ENCODE measurements around the gene GNL1.
"Not testable (repeated sequence)": the region's sequence is repeated elsewhere in the genome, so short reads cannot be mapped to it uniquely, and the experiment has no call there.

GNL1 gene

DNA sequence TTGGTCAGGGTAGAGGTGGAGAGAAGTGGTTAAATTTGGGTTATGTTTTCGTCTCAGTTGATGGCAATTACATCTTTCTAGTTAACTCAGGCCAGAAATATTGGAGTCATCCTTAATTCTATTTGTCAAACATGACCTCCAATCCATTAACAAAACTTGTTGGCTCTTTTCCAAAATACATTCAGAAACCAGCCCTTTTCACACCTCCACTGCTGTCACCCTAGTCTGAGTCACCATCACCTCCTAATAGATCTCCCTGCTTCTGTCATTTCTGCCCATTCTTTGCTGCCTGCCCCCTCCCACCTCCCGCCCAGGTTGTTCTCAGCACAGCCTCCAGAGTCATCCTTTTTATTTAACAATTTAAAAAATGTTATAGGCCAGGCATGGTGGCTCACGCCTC lies 12.0 kb upstream of the GNL1 start:
- DNase-seq, result no peak

DNA sequence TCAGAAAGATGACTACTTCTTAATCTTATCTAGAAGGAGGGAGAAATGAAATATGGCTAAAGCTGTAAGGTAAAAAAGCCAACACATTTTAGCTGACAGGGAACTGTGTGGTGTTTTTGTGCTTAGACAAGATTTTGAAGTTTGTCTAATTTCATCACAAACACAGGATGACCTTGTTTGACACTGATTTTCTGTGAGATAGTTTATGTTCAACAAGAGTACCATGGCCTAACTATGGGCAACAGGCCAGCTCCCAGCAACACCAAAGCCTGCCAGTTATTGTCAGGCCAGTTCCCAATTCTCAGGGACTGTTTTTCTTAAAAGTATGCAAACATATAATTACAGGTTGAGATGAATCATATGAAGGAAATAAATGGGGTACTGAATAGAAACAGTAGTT lies 9.5 kb upstream of the GNL1 start:
- no peak for DNase-seq

DNA sequence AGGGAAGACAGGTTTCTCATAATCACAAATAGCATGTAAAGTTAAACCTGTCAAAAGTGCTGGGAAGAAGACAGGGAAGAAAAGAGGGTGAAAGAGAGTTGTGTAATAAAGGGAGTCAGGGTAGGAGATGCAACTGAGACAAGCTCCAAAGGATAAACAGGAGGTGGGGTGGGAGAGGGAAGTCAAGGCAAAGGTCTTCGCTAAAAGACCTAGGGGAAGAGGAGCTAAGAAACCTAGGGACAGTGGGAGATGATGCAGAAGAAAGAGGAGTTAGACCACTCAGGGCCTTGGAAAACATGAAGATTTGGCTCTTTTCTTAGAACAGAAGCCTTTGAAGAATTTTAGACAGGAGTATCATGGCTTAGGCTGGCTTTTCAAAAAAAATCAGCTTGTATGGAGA lies 7.8 kb upstream of the GNL1 start:
- no peak for DNase-seq

DNA sequence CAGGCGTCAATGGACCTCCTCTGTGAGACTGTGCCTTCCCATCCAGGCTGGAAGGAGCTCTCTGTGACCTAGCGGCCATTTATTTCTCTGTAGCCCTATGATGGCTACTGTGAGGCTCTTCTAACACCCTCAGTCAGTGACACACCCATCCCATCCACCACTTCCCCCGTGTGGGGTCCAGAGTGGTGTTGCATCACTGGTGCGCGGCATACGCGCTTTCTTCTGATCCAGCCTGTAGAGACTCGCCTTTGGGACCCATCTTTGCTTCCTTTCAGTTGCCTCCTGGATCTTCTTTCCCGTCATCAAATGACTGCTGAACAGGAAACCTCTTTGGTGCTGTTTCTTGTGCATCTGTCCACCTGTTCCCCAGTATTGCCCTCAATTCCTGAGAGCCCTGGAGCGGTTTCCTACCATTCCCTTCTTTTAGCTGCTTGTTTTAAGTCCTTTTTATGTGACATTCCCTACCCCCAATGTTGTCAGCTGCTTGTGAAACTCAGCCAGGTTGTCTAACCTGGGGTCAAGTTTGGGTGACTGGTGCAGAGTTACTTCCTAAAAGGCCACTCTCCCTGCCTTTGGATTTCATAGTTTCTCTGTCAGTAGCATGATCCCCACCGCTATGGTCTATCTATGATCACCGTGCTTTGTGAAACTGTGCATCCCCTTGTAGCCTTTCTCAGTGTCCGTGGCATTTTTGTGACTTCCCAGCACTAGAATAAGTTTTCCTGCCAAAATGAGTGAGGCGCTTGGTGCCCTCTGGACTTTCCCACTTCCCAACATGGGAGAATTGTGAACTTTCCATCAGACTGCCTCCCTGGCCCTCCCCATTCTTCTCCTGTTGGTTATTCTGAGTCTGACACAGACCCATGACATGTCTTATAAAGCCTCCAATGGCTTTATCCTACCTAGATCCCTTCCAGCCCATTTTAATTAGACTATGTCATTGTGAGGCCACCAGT lies 6.5 kb upstream of the GNL1 start:
- DNase-seq, result no peak

DNA sequence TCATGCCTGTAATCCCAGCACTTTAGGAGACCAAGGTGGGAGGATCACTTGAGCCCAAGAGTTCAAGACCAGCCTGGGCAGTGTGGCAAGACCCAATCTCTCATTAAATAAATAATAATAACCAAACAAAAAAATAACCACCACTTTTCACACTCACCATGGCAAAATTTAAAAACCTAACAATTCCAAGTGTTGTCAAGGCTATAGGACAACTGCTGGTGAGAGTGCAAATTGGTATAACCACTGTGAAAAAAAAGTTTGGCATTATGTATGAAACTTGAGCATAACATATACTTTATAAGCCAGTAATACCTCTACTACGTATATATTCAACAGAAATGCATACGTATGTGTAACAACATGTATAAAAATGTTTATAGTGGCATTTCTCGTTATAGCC lies 4.6 kb upstream of the GNL1 start:
- DNase-seq, result no peak

DNA sequence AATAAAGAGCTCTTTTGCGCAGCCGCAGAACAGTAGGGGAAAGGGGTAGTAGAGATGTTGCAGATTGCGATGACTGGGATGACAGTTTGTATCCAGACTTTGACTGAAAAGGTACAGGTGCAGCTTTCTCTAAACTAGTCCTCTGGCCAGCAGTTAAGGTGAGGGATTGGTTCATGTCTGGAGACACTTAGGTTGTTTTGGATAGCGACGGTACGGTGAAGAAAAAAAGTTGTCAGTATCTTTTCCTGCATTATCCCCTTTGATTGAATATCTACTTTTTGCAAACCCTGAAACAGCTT lies 1.3 kb upstream of the GNL1 start:
- no peak for DNase-seq

DNA sequence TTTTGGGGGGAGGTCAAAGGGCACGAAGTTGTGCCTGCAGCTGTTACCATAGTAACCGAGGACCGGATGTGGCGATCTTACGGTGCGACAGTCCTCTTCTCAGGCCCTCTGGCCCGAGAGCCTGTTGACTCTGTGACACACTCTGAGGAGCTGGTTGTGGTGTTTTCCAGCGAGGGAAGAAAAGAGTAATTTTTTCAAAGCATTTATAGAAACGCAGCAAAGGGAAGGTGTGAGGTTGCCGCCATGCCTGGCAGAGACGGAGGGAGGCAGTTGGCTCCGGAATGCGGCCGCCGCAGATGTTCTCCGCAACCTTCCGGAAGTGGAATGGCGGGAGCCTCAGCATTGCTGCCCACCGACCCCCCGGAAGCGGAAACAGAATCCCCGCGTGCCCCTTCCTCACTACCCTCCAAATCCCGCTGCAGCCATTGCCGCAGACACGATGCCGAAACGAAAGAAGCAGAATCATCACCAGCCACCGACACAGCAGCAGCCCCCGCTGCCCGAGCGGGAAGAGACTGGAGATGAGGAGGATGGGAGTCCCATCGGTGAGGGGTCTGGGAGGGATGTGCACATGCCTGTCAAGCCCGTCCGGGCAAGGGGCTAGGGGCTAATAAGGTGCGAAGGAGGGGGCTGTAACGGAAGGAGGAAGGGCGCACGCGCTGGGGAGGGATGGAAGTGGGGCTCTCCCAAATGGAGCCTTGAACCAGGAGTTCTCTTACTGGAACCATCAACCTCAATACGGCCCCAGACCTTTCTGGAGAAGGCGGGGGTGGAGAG lies 805 bp upstream of the GNL1 start, which contains the start of gene PRR3:
PRR3 (plus strand) TSS at position 390 of the 777 bp plus-strand sequence; CDS start at position 440, 50 bp downstream.
- DNase-seq, result peak; percentile 94

DNA sequence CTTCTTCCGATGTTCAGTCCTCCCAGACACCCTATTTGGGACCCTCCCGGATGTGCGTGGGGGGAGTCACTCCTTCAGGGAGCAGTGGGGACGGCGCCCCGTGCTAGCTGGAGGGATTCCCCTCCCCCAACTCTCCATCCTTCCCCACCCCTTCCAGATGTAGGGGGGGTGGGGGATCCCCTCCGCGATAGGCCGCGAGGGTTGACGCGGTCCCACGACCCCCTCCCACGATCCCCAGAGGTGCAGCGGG lies 548 bp downstream of the GNL1 start:
- DNase-seq, result no peak

DNA sequence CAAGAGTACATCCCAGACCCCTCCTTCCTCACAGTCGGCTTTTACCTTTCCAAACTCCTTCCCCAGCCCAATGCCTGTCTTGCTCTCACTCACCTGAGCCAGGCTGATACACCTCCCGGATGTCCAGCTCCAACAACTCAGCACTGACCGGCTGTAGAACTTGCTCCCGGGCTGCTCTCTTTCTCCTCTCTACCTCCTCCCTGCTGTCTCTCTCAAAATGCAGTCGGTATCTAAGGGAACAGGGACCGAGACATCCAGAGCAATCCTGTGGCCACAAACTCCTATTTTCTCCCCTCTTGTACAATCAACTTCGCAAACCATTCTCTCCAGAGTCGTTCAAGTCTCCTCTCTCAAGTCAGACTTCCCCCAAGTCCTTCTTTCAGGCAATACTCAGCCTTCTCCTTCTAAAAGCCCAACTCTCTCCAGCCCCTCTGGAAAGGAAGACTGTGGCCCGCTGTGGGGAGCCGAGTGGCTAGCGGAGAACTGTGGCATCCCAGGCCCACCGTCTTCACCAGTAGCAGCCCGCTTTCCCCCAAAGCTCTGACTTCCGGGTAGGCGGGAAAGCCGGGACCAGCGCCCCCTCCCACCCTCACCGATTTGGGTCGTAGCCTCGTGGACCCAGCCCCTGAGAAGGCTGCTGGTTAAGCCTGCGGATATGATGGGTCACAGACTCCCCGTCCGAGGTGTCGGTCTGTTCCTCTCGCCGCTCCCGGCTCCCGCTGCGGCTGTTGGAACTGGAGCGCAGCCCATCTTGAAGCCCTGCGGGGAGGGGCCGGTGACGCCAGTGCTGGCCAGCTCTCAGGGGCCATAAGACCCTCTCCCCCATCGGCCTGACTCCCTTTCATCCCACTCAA lies 1.1 kb downstream of the GNL1 start:
- DNase-seq, result peak; percentile 53

DNA sequence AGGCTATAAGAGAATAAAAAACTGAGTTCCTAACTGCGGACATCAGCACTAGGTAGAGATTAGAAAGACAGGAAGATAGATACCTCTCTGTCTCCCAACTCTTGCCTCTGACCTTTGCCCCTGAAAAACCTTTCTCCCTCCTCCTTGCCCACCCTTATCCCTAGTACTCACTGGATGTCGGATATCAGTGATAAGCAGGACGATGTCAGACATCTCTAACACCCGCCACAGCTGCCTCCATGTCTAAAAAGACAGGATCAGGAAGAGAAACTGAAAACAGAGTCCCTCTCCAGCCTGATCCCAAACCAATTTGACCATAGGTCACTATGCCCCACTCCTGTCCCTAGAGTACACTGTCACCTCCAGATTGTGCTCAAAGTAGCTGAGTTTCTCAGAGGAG lies 1.9 kb downstream of the GNL1 start:
- no peak for DNase-seq

DNA sequence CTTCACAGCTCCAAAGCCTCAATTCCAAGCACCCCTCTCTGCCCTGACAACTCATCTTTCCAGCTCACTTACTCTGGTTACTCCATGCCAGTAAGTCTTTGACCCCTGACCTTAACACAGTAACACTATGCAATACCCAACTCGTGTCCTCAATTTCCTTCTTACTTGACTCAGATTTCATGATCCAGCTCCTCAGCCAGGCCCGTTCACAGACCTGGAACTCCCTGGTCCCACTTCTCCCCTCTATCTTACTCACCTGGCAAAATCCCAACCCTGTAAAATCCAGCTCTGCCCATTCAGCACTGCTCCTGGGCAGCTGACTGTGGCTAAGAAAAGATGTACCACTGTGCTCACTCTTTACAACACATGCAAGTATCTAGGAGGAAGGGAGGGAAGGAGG lies 7.9 kb downstream of the GNL1 start:
- no peak for DNase-seq

DNA sequence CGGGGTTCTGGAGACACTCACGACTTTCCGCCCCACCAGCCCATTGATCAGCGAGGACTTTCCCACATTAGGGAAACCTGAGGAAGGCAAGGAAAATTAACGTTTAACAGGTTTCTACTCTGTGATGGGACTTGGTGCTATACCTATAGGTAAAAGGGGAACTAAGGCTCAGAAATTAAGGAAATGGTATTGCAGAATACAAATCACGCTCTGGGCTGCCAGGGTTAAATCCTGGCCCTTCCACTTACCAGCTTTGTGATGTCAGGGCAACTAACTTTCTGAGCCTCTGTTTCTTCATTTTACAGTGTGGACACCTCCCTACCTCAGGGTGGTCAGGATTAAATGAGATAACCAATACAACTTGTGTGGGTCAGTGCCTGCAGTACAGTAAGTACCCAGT lies 8.8 kb downstream of the GNL1 start:
- no peak for DNase-seq

DNA sequence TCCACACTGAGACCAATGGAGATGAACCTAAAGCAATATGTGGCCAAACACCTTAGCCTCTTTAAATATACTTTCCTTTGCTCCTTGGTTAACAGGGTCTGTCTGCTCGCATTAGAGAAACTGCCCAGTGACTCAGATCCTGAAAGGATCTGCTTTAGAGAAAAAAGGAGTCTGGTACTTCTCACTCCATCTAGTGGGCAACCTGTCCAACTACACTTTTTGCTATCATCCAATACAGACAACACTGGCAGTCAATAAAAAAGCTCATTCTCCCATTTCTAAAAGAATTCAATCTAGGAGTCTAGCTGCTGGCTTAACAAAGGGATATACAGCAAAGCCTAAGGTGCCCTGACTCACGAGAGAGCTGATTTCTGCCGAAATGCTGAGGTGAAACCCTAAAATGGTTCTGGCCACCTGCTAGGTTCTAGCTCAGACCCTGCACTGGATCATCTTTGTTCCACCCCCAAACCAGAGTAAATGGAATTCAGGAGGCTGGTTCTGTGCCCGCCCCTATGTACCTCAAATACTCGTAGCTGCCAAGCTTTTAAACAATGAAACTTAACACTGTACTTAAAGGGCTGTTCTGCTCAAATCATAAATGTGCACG lies 11.5 kb downstream of the GNL1 start:
- peak; percentile 45 for DNase-seq

DNA sequence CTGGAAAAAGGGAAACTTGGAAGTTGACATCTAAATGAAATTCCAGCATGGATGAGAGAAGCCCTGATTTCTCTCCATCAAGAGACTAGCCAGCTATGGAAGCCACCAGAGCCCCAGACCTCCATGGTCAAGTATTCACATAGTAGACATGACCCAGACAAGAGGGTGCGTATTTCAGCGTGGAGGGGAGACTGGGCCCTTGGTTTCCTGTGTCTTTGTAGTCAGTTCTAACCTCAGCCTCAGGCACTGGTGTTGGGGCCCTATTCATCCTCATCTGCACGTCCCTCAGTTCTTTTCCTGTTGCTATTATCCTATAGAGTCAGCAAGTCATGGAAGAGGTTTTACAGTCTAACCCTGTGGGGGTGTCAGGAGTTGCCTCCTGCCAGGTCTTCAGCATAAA lies 12.5 kb downstream of the GNL1 start:
- DNase-seq, result no peak

DNA sequence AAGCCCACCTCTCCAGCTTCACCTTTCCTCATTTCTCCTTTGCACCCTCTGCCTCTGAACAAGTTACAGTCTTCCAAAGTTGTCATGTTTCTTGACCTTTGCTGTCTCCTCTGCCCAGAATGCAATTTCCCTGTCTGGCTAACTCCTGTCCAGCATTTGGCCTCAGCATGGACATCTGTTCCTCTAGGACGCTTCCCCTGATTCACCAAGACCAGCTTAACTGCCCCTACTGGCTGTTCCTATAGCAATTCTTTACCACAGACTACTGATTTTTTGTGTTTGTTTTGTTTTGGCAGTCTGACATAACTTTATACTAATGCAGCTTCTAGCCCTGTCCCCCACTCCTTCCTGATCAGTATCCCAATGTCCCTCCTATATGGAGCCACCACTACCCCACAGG lies 13.4 kb downstream of the GNL1 start:
- no peak for DNase-seq

DNA sequence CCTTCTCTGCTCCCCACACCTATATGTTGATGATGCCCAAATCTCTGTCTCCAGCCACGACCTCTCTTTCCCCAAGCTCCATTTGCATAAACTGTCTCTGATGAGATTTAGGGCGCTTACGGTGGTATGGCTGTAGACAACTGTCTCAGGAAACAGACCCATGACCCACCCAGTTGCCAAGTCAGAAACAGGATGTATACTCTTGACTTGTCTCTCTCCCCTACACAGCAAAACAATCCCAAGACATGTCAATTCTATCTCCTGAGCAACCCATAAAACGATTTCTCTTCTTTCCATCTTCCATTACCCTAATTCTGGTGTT lies 13.9 kb downstream of the GNL1 start:
- DNase-seq, result no peak

DNA sequence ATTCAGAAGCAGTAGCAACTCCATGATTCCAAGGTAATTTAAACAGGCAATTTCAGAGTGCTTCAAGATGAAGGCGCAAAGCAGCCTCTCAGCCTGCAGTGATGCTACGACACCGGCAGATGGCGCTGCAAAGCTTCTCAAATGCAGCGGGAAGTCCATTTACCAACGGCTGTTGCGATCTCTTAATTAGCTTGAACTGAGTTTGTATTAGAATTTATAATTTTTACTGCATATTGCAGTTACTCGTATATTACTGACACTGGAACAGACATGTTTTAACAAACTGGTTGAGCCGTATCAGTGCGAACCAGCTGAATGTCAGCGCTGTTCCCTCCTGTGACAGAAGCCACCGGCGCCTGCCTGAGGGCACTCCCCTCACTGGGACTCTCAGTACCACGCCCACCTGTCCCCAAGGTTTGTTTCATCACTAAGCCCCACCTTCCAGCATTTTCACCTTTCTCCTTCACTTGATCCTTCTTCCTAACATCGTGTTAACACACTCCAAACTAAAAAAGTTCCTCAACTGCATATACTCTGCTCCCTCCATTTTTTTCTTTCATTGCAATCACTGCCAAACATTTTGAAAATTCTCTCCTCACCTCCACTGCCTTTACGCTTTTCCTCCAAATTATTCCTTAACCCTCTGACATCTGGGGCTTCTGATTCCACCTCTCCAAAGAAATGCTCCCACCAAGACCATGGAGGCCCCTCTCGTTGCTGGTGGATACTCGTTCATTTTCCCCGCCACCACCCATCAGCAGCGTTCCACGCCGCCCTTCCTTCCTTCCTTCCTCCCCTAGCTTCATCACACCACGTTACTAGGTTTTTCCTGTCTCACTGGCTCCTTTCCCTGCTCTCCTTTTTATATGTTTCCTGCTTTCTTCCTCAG lies 14.5 kb downstream of the GNL1 start:
- peak; percentile 88 for DNase-seq

DNA sequence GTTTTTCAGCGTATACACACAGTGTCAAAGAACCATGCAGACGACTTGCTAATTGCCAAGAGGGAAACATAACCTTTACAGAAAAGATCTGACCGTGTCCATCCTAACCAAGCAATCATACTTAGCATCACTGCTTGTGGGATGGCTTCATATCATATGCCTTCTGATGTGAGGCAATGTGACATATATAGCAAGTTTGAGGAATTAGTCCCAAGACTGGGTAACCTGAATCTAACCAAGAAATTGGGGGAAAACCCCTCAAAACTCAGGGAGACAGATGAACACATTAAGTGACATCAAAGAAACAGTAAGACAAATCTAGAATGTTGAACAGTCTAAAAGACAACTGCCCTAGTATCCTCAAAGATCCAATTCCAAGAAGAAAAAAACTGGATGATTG lies 18.4 kb downstream of the GNL1 start:
- DNase-seq, result no peak

DNA sequence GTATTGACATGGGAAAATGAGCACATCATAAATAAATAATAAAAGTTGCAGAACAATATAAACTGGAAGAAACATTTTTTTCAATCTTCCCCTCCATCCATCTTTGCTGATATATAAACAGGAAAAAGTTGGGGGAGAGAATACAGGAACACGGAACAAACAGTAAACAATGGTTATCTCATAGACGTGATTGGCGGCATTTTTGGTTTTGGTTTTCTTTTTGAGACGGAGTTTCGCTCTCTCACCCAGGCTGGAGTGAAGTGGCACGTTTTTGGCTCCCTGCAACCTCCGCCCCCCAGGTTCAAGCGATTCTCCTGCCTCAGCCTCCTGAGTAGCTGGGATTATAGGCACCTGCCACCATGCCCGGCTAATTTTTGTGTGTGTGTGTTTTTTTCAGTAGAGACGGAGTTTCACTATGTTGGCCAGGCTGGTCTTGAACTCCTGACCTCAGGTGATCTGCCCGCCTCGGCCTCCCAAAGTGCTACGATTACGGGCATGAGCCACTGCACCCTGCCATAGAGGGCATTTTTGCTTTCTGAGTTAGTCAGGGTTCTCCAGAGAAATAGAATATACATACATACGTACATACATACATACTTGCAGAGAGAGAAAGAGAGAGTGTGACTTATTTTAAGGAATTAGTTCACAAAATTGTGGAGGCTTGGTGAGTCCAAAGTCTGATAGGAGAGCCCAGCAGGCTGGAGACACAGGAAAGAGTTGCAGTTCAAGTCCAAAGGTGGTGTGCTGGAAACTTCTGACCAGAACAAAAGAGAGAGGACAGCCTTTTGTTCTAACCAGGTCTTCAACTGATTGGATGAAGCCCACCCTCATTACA lies 22.6 kb downstream of the GNL1 start:
- DNase-seq, result no peak

DNA sequence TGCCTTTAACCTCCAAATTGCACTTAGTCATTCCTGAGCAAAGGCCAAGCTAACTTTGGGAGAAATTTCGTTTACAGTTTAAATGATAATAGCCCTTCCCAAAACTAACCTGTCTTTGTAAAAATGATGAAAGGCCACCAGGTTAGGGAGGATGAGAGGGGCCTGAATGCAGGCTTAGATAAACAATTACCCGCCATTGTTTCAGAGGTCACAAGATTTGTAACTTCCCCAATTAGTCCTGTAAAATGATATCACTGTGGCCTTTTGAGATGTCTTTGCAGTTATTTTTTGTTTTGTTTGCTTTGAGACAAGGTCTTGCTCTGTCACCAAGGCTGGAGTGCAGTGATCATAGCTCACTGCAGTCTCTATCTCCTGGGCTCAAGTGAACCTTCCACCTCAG lies 26.3 kb downstream of the GNL1 start:
- DNase-seq, result no peak

DNA sequence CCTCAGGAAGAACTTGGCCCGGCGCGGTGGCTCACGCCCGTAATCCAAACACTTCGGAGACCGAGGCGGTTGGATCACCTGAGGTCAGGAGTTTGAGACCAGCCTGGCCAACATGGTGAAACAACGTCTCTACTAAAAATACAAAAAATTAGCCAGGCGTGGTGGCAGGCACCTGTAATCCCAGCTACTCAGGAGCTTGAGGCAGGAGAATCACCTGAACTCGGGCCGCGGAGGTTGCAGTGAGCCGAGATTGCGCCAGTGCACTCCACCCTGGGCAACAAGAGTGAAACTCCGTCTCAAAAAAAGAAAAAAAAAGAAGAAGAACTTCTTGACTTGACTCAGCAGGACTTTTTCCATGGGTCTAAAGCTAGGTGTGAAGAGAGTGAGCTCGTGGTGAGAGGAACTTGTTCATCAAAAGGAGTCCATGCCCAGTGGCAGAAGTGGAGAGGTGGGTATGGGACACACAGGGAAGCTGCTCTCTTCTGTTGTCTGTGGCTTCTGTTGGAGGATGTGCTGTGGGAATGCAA lies 26.9 kb downstream of the GNL1 start:
- not testable (repeated sequence) for DNase-seq
